B cell (primary cell): ENCODE data around the gene CFTR. TPM values are rescaled to one million over a fixed set of nuclear protein-coding genes. Genes with fewer than 3 reads are reported as not detected.

Source experiments
- ATAC-seq: fragments of 200-7000 bp; cut with Tn5 transposase; one replicate; pipeline ENCODE4 v1.10.0; 2021; ENCODE audit warnings: low read depth, mild to moderate bottlenecking, moderate number of reproducible peaks, moderate library complexity
- CTCF ChIA-PET: fragments of 350-600 bp; sonication (Branson Sonifier 250); formaldehyde crosslinking; loops from one replicate; lab custom pipeline; 2021; ENCODE audit warnings: antibody characterized with exemption, inconsistent platforms; lab: Charles Lee
- POLR2A ChIA-PET: fragments of 350-600 bp; sonication (Branson Sonifier 250); formaldehyde crosslinking; loops from one replicate; lab custom pipeline; 2021; ENCODE audit warnings: antibody characterized with exemption; lab: Charles Lee
- DNase-seq: peaks from one replicate; pipeline ENCODE4 v3.0.0; 2013
- H2AFZ ChIP-seq: 2 replicates; pipeline ENCODE4 v1.6.1; 2012; ENCODE audit warnings: mild to moderate bottlenecking, low read depth, low read length; ENCODE audit not compliant: insufficient read depth, poor library complexity, severe bottlenecking
- H3K27ac ChIP-seq, 2 donors: 1 replicate in 1 of 2; 2 replicates in 1 of 2; pipeline ENCODE4 v1.5.1; 2012 to 2013; ENCODE audit warnings: low read length in 2 of 2, mild to moderate bottlenecking in 2 of 2, moderate library complexity in 1 of 2
- H3K27me3 ChIP-seq, 4 experiments: fragments of 200-600 bp in 1 of 4; sonication (generic) in 1 of 4; replicated peaks in 1 of 4; 1 replicate in 2 of 4; 2 replicates in 2 of 4; pipeline versions ENCODE4 v1.6.1 to v1.7.0; 2013 to 2016; ENCODE audit warnings: low read length in 3 of 4, mild to moderate bottlenecking in 2 of 4, mixed read lengths in 1 of 4, moderate library complexity in 1 of 4; ENCODE audit not compliant: insufficient read depth in 4 of 4, control insufficient read depth in 3 of 4; ENCODE audit errors: control extremely low read depth in 1 of 4
- H3K36me3 ChIP-seq, 2 experiments: replicated peaks in 1 of 2; 1 replicate in 1 of 2; 2 replicates in 1 of 2; pipeline versions ENCODE4 v1.6.1 to v1.7.1; 2013; ENCODE audit warnings: low read length in 1 of 2; ENCODE audit not compliant: insufficient read depth in 2 of 2, control insufficient read depth in 1 of 2; ENCODE audit errors: control extremely low read depth in 1 of 2, extremely low read depth in 1 of 2
- H3K4me1 ChIP-seq, 2 donors: fragments of 200-600 bp in 1 of 2; sonication (generic) in 1 of 2; 1 replicate in 1 of 2; 2 replicates in 1 of 2; pipeline versions ENCODE4 v1.5.1 to v1.6.1; 2013 to 2017; ENCODE audit warnings: low read length in 2 of 2; ENCODE audit not compliant: control insufficient read depth in 2 of 2, insufficient read depth in 2 of 2
- H3K4me2 ChIP-seq: replicated peaks from 2 replicates; pipeline ENCODE3; 2012; ENCODE audit warnings: mild to moderate bottlenecking, low read depth, low read length; ENCODE audit not compliant: poor library complexity, severe bottlenecking
- H3K4me3 ChIP-seq, 5 experiments: fragments of 200-600 bp in 1 of 5; sonication (generic) in 1 of 5; 1 replicate in 3 of 5; 2 replicates in 2 of 5; pipeline versions ENCODE4 v1.5.1 to v1.7.0; 2011 to 2016; ENCODE audit warnings: low read length in 4 of 5, mild to moderate bottlenecking in 4 of 5, low read depth in 2 of 5, control low read depth in 1 of 5, moderate library complexity in 1 of 5; ENCODE audit not compliant: insufficient read depth in 1 of 5; ENCODE audit errors: control extremely low read depth in 1 of 5, extremely low read depth in 1 of 5
- H3K79me2 ChIP-seq: fragments of 200-600 bp; sonication (generic); one replicate; pipeline ENCODE4 v1.6.0; 2016; ENCODE audit warnings: low read length; ENCODE audit not compliant: control insufficient read depth, insufficient read depth
- H3K9ac ChIP-seq: fragments of 200-600 bp; sonication (generic); 2 replicates; pipeline ENCODE4 v1.6.1; 2017; ENCODE audit warnings: mild to moderate bottlenecking, low read length, moderate library complexity
- H3K9me3 ChIP-seq, 3 donors: one replicate each; pipeline versions ENCODE4 v1.6.1 to v1.7.1; 2013; ENCODE audit warnings: low read length in 2 of 3; ENCODE audit not compliant: control insufficient read depth in 2 of 3, insufficient read depth in 1 of 3; ENCODE audit errors: control extremely low read depth in 1 of 3
- H4K20me1 ChIP-seq: 2 replicates; pipeline ENCODE4 v1.6.0; 2012; ENCODE audit warnings: mild to moderate bottlenecking, low read length; ENCODE audit not compliant: insufficient read depth, control insufficient read depth, poor library complexity, severe bottlenecking
- H3K27ac Mint-ChIP-seq: one replicate; pipeline ENCODE4 v1.8.0; 2021; ENCODE audit warnings: mixed read lengths
- H3K27me3 Mint-ChIP-seq: one replicate; pipeline ENCODE4 v1.8.0; 2021; ENCODE audit warnings: mixed read lengths
- H3K4me1 Mint-ChIP-seq: one replicate; pipeline ENCODE4 v1.8.0; 2021; ENCODE audit warnings: mixed read lengths
- H3K4me3 Mint-ChIP-seq: one replicate; pipeline ENCODE4 v1.8.0; 2021; ENCODE audit warnings: mixed read lengths
- H3K9me3 Mint-ChIP-seq: one replicate; pipeline ENCODE4 v1.8.0; 2022; ENCODE audit warnings: mixed read lengths; ENCODE audit not compliant: insufficient read depth
- EZH2 ChIP-seq: IDR thresholded peaks from 2 replicates; pipeline ENCODE4 v1.6.1; 2012; ENCODE audit warnings: borderline replicate concordance, low read depth, mild to moderate bottlenecking, moderate library complexity, low read length; ENCODE audit not compliant: insufficient read depth, poor library complexity, severe bottlenecking
- WGBS: methylation state at CpG from one replicate; pipeline ENCODE4 v1.1.5; 2013; ENCODE audit warnings: missing lambda C conversion rate; ENCODE audit not compliant: insufficient coverage; 5-methylcytosine and 5-hydroxymethylcytosine counted together
- intact Hi-C: fragments of 100-400 bp; cut with micrococcal nuclease; formaldehyde crosslinking; loops from one replicate; pipeline ENCODE4 v1.10.0; 2022
- polyA plus RNA-seq: library from polyadenylated mRNA; depleted of rRNA; stranded (reverse); fragments of >200 nt; gene quantifications from 2 replicates; pipeline ENCODE4 v1.2.3, GENCODE V29; 2012
- total RNA-seq, 2 donors: library from RNA; stranded (reverse); fragments of 120-200 nt in 1 of 2; gene quantifications; 1 replicate in 1 of 2; 2 replicates in 1 of 2; pipeline versions ENCODE4 v1.2.3 to v1.2.4, GENCODE V29; 2013 to 2022
- TF ChIP-seq, protein P1 (sequence below): fragments of 200-600 bp; IDR thresholded peaks from one replicate; pipeline ENCODE4 v1.8.0; 2022; ENCODE audit warnings: antibody characterized with exemption, mild to moderate bottlenecking

The CFTR gene
- total and polyA plus RNA-seq, 2 donors (not counting 1 experiment from before 2014, with no cell fraction given), result not detected

DNA sequence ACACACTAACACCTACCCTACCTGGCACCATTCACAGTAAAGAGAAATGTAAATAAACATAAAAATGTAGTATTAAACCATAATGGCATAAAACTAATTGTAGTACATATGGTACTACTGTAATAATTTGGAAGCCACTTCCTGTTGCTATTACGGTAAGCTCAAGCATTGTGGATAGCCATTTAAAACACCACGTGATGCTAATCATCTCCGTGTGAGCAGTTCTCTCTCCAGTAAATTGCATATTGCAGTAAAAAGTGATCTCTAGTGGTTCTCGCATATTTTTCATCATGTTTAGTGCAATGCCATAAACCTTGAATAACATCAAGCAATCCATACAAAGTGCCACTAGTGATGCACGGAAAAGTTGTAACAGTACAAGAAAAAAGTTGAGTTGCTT, 75.4 kb downstream of the CFTR start:
- Histone ChIP-seq H3K4me3 (no peak overlapping the region), H3K79me2 (no peaks in the 10 kb centered on the region), H3K4me2 (no peak overlapping the region), H3K27me3 (no peaks in the 10 kb centered on the region), H3K9me3 (no peaks in the 10 kb centered on the region), H3K36me3 (no peaks in the 10 kb centered on the region), H2AFZ (no peak overlapping the region), H3K27ac (no peak overlapping the region), H3K9ac (no peak overlapping the region), H3K4me1 (no peaks in the 10 kb centered on the region), H4K20me1 (no peaks in the 10 kb centered on the region)
- ATAC-seq (no peak), DNase-seq (no peak)
- TF ChIP-seq EZH2, result no peak
- TF ChIP-seq, protein P1, sequence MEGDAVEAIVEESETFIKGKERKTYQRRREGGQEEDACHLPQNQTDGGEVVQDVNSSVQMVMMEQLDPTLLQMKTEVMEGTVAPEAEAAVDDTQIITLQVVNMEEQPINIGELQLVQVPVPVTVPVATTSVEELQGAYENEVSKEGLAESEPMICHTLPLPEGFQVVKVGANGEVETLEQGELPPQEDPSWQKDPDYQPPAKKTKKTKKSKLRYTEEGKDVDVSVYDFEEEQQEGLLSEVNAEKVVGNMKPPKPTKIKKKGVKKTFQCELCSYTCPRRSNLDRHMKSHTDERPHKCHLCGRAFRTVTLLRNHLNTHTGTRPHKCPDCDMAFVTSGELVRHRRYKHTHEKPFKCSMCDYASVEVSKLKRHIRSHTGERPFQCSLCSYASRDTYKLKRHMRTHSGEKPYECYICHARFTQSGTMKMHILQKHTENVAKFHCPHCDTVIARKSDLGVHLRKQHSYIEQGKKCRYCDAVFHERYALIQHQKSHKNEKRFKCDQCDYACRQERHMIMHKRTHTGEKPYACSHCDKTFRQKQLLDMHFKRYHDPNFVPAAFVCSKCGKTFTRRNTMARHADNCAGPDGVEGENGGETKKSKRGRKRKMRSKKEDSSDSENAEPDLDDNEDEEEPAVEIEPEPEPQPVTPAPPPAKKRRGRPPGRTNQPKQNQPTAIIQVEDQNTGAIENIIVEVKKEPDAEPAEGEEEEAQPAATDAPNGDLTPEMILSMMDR, result no peak
- no peaks in the 10 kb centered on the region for H3K9me3 Mint-ChIP-seq
- no peak overlapping the region for H3K27ac Mint-ChIP-seq
- H3K27me3 Mint-ChIP-seq, result no peaks in the 10 kb centered on the region
- intact Hi-C loops, result no loop called here
- POLR2A ChIA-PET, result no interaction called here
- WGBS, result 78% methylated on average over 3 of the region's 5 CpGs
- no peaks in the 10 kb centered on the region for H3K4me1 Mint-ChIP-seq
- CTCF ChIA-PET, result no interaction called here
- H3K4me3 Mint-ChIP-seq, result no peak overlapping the region

DNA sequence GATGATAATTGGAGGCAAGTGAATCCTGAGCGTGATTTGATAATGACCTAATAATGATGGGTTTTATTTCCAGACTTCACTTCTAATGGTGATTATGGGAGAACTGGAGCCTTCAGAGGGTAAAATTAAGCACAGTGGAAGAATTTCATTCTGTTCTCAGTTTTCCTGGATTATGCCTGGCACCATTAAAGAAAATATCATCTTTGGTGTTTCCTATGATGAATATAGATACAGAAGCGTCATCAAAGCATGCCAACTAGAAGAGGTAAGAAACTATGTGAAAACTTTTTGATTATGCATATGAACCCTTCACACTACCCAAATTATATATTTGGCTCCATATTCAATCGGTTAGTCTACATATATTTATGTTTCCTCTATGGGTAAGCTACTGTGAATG, 79.6 kb downstream of the CFTR start:
- ChIA-PET POLR2A (no interaction called here), CTCF (no interaction called here)
- Histone ChIP-seq H3K4me1 (no peaks in the 10 kb centered on the region), H3K27ac (no peak overlapping the region), H3K4me2 (no peak overlapping the region), H2AFZ (no peak overlapping the region), H3K9ac (no peak overlapping the region), H4K20me1 (no peaks in the 10 kb centered on the region), H3K36me3 (no peaks in the 10 kb centered on the region), H3K79me2 (no peaks in the 10 kb centered on the region), H3K27me3 (no peaks in the 10 kb centered on the region), H3K4me3 (no peak overlapping the region), H3K9me3 (no peaks in the 10 kb centered on the region)
- Mint-ChIP-seq H3K27ac (no peak overlapping the region), H3K9me3 (no peaks in the 10 kb centered on the region), H3K4me3 (no peak overlapping the region), H3K4me1 (no peaks in the 10 kb centered on the region), H3K27me3 (no peaks in the 10 kb centered on the region)
- ATAC-seq (no peak), DNase-seq (no peak)
- intact Hi-C loops, result no loop called here
- WGBS, result no CpG with 5 or more reads among the region's 3 CpGs
- TF ChIP-seq, protein P1, result no peak
- TF ChIP-seq EZH2, result no peak
